ENCODE measurements around the gene OR4E1. TPM values are rescaled to one million over a fixed set of nuclear protein-coding genes. Genes with fewer than 3 reads are reported as not detected.

OR4E1 gene
- total RNA-seq (2022; extraction: Qiagen RNA extraction) = not detected in 5 replicates

DNA sequence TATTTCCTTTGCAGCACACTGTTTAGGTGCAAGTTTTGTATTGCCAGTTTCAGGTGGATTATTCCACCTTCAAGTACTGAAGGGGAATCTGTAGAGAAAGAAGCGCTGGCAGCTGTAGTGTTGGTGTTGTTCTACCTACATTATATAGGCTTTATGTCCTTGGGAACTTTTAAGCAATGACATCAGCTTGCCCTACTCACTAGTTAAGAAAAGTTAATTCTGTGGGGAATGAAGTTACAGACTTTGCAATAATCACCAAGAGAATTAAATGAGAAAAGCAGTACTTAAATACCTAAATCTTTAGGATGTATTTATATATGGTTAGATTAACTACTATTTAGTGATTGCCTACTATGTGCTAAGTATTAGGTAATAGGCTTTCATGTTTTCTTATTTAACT, at the start of gene OR4E1:
Gene OR4E1 (minus strand): TSS at position 101 of the 400 bp plus-strand sequence. CDS start 2,883 bp downstream, outside the sequence.

DNA sequence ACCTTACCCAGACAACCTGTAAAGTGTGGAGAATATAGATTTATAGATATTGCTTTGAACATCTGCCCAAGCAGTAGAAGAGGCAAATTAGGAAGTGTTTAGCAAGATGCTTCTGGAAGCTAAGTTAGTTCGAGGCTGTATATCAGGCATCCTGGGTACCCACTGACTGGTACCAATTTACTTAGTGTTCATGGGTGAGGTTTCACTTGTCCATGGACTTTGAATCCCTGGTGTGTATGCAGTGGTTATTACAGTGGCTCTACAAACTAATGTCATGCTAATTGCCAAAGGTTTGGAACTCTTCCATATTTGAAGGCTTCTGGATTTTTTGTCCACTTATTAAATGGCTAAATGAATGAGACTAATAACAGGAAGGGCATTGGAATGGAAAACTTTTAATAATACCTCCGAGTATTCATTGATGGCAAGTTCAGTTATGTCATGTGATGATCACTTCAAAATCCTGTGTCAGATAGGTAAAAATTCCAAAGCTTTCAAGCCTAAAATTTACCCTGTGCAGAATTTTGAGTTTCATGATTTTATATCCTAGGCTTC, 20.2 kb downstream of the OR4E1 start, which contains the start of gene OR4E2:
Gene OR4E2 (plus strand): TSS at position 505 of the 555 bp plus-strand sequence. CDS start 11,248 bp downstream, outside the sequence.

GRCh38 chr14:21634840-21635239, 38.8 kb downstream of the OR4E1 start, which contains the start of gene OR10G2:
Gene OR10G2 (minus strand): TSS chr14:21634940. CDS start chr14:21634842, 98 bp downstream.

Other genes starting within 250 kb of the OR4E1 start
- gene CHD8, start 217.7 kb downstream of the OR4E1 start, total RNA-seq (2022; extraction: Qiagen RNA extraction) = 37.0 to 41.9 TPM (median 37.9 TPM) in 5 replicates
- gene RAB2B, start 196.9 kb downstream of the OR4E1 start, total RNA-seq (2022; extraction: Qiagen RNA extraction) = 10.2 to 13.5 TPM (median 11.6 TPM) in 5 replicates
- 51.9 to 69.5 TPM (median 63.7 TPM) in 5 replicates for gene TOX4, start 196.6 kb downstream of the OR4E1 start, total RNA-seq (2022; extraction: Qiagen RNA extraction)
- gene METTL3, start 162.5 kb downstream of the OR4E1 start, total RNA-seq (2022; extraction: Qiagen RNA extraction) = 40.4 to 50.3 TPM (median 46.9 TPM) in 5 replicates
- 0.50 to 1.0 TPM (median 0.73 TPM) in 5 replicates for gene SALL2, start 147.5 kb downstream of the OR4E1 start, total RNA-seq (2022; extraction: Qiagen RNA extraction)
- not detected in 5 replicates for gene OR10G3, start 93.7 kb downstream of the OR4E1 start, total RNA-seq (2022; extraction: Qiagen RNA extraction)
- not detected in 5 replicates for gene OR10G2, start 38.9 kb downstream of the OR4E1 start, total RNA-seq (2022; extraction: Qiagen RNA extraction)
- gene OR4E2, start 20.0 kb downstream of the OR4E1 start, total RNA-seq (2022; extraction: Qiagen RNA extraction) = not detected in 5 replicates

All from A549 treated with Mapracorat at 1 μM for 4 hours (cell line).